ENCODE data around the gene MAGI1. TPM values are rescaled to one million over a fixed set of nuclear protein-coding genes. Genes with fewer than 3 reads are reported as not detected.

Gene MAGI1
- total and polyA plus RNA-seq, 12 donors = 5.7 to 58.2 (median 37.7) TPM

DNA sequence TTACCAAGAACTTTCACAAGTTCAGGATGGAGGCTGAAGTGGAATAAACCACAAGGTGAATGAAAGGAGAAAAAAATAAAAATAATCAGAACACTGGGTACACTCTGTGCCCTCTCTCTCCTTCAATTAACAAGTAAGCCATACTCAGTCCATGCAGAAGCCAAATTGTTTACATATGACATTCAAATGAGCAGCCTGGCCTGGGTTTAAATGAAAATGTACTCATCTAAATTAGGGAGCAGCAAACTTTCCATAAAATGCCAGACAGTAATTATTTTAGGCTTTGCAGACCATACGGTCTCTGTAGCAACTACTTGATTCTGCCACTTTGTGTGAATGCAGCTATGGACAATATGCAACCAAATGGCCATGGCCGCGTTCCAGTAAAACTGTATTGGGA lies 376.6 kb downstream of the MAGI1 start:
- H3K4me3 ChIP-seq = no peak overlapping the region
- TF ChIP-seq, protein P1, sequence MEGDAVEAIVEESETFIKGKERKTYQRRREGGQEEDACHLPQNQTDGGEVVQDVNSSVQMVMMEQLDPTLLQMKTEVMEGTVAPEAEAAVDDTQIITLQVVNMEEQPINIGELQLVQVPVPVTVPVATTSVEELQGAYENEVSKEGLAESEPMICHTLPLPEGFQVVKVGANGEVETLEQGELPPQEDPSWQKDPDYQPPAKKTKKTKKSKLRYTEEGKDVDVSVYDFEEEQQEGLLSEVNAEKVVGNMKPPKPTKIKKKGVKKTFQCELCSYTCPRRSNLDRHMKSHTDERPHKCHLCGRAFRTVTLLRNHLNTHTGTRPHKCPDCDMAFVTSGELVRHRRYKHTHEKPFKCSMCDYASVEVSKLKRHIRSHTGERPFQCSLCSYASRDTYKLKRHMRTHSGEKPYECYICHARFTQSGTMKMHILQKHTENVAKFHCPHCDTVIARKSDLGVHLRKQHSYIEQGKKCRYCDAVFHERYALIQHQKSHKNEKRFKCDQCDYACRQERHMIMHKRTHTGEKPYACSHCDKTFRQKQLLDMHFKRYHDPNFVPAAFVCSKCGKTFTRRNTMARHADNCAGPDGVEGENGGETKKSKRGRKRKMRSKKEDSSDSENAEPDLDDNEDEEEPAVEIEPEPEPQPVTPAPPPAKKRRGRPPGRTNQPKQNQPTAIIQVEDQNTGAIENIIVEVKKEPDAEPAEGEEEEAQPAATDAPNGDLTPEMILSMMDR (IDR thresholded peaks at IDR 0.05) = no peak
- no peak overlapping the region for H3K27ac ChIP-seq
- H3K27me3 ChIP-seq = no peaks in the 10 kb centered on the region
- no peak for ATAC-seq
- intact Hi-C loops (cut with DNase I) = no loop called here
- no peaks in the 10 kb centered on the region for H3K36me3 ChIP-seq
- H3K9me3 ChIP-seq = no peaks in the 10 kb centered on the region
- H3K4me1 ChIP-seq = peaks cover 0 to 26% (median 4%) of the 10 kb centered on the region in 9 donors
- 83 to 95% methylated on average over 3 of the region's 3 CpGs for WGBS, 2 donors
- DNase-seq = no peak

DNA sequence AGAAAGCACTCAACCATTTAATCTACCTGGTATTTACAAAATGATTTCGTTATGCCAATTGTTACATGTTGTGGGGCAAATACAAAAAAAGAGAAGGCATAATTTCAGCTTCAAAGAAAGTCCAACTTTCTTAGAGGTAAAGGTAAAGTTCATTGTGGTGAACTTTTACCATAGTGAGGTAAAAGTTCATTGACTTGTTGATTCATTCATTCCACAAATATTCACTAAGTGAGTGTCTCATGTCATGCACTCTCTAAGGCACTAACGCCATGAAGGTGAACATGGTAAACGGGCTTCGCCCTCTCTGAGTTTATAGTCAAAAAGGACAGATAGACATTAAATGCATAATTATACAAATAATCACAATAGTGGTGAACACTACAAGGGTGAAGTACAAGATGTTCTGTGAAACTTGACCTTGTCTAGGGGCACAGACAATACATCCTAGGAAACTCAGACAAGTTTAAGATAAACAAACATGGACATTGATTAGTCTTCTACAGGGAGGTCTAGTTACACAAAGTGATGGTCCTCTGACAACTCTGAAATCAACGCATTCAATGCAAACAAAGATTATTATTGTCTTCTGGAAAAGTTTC lies 378.6 kb downstream of the MAGI1 start:
- H3K27ac ChIP-seq = no peak overlapping the region
- H3K27me3 ChIP-seq = no peaks in the 10 kb centered on the region
- intact Hi-C loops (cut with DNase I) = no loop called here
- ATAC-seq (no peak), DNase-seq (no peak)
- WGBS, 2 donors = 96 to 98% methylated on average over 5 of the region's 5 CpGs
- H3K36me3 ChIP-seq = no peaks in the 10 kb centered on the region
- H3K9me3 ChIP-seq = no peaks in the 10 kb centered on the region
- no peak overlapping the region for H3K4me3 ChIP-seq
- H3K4me1 ChIP-seq = peaks cover 0 to 21% (median 0%) of the 10 kb centered on the region in 9 donors
- TF ChIP-seq, protein P1 (IDR thresholded peaks at IDR 0.05) = no peak

DNA sequence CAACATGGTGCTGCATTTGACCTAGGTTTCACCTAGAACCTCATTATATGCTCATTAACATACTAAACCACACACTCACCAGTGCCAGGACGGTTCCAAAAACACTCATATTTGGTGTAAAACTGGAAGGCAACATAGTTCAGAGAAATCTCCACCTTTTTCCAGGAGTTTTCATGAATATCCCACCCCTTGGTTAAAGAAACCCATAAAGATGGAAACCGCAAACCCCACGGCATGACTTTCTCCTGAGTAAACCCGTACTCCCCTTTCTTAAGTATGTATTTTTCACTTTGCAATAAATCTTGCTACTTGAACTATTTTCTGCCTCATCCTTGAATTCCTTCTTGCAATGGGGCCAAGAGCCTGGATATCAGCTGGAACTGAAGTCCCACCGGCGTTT lies 379.3 kb downstream of the MAGI1 start:
- Histone ChIP-seq H3K4me1 (peaks cover 0 to 16% (median 0%) of the 10 kb centered on the region in 9 donors), H3K36me3 (no peaks in the 10 kb centered on the region), H3K27ac (no peak overlapping the region), H3K4me3 (no peak overlapping the region), H3K27me3 (no peaks in the 10 kb centered on the region), H3K9me3 (no peaks in the 10 kb centered on the region)
- DNase-seq (no peak), ATAC-seq (no peak)
- intact Hi-C loops (cut with DNase I) = no loop called here
- WGBS, 2 donors = 92 to 93% methylated on average over 6 of the region's 6 CpGs
- TF ChIP-seq, protein P1 (IDR thresholded peaks at IDR 0.05) = no peak

DNA sequence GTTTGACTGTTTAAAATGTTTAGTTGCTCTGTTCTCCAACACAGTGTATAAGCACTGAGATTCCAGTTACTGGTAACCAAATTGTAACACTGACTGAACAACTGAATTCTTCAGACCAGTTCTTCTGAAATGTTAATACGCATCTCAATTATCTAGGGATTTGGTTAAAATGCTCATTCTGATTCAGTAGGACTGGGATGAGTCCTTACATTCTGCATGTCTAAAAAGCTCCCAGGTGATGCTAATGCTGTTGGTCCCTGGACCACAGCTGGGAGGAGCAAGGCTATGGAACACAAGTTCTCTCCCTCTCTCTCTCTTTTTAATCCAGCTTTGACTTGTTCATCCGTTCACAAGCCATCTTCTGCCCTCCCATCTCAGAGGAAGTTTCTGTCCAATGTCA lies 380.3 kb downstream of the MAGI1 start:
- intact Hi-C loops (cut with DNase I) = no loop called here
- H3K4me1 ChIP-seq = peaks cover 0 to 16% (median 0%) of the 10 kb centered on the region in 9 donors
- TF ChIP-seq, protein P1 (IDR thresholded peaks at IDR 0.05) = no peak
- no peak for DNase-seq
- no peaks in the 10 kb centered on the region for H3K36me3 ChIP-seq
- no peak overlapping the region for H3K4me3 ChIP-seq
- no peak overlapping the region for H3K27ac ChIP-seq
- H3K27me3 ChIP-seq = no peaks in the 10 kb centered on the region
- 82 to 83% methylated on average over 2 of the region's 2 CpGs for WGBS, 2 donors
- H3K9me3 ChIP-seq = no peaks in the 10 kb centered on the region
- no peak for ATAC-seq
